GM15510 (cell line): ENCODE measurements around the gene PPID.

ENCODE experiments used
- POLR2A ChIP-seq: IDR thresholded peaks from 3 replicates; pipeline ENCODE4 v1.6.1; 2011; ENCODE audit warnings: borderline replicate concordance; ENCODE audit not compliant: insufficient read length; ENCODE audit errors: extremely low read depth

The PPID gene

DNA sequence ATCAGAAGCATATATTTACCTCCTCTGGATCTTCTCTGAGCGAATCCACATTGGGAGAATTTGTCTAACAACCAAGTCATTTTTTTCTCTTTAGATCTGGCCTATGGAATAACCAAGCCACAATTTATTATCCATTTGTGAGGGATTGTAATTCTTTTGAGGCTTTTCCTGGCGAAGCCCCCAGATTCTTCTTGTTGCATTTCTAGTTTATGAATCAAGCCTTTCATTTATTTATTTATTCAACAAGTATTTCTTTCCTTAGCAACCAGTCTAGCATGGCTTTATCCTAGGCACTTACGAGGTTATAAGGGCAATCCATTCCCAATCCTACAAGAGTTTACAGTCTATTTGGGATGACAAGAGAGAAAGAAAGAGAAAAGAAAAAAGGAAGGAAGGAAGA lies 27.2 kb upstream of the PPID start:
- no peak for TF ChIP-seq POLR2A

DNA sequence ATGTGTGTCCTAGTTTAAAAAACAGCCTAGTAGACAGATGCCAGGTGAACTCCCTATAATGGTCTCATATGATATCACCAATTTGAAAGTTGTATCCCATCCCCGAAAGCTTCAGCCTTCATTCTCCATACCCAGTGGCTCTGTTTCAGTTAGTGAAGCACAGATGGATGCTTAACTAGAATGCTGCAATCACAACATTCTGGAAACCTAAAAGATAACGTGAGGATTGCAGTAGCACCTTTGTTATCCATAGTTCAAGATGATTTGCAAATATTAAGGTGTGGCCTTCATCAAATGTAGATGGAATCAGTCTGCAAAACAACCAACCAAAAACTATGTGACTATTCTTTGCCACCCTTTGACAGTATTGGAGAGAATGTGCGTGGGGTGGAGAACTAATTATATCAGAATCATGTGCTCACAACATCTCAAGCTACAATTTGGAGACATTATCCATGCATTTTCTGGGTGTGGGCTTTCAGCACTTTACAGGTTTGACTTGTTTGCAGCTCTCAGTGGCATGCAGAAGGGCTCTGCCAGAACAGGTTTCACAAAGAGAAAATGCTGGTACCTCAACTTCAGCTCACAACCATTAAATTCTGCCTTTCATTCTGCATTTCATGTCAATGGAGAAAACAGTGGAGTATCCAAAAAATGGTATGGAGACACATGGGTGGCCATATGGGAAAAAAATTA lies 18.3 kb upstream of the PPID start:
- TF ChIP-seq POLR2A, result no peak

GRCh38 chr4:158739600-158739999 lies 16.4 kb upstream of the PPID start:
- no peak for TF ChIP-seq POLR2A

DNA sequence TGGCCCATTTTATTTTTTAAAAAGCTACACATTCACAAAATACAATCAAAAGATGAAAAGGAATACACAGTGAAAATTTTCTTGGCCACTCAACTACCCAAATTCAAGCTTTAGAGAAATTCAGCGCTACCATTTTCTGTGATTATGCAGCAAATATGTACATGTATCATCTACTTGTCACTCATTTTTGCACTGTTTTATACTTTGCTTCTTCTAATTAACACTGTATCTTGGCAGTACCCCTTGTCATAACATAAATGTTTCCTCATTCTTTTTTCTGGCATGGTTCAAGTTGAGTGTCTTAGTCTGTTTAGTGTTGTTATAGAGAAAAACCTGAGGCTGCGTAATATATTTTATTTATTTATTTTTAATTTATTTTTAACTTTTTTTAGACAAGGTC lies 15.7 kb upstream of the PPID start:
- TF ChIP-seq POLR2A, result no peak

DNA sequence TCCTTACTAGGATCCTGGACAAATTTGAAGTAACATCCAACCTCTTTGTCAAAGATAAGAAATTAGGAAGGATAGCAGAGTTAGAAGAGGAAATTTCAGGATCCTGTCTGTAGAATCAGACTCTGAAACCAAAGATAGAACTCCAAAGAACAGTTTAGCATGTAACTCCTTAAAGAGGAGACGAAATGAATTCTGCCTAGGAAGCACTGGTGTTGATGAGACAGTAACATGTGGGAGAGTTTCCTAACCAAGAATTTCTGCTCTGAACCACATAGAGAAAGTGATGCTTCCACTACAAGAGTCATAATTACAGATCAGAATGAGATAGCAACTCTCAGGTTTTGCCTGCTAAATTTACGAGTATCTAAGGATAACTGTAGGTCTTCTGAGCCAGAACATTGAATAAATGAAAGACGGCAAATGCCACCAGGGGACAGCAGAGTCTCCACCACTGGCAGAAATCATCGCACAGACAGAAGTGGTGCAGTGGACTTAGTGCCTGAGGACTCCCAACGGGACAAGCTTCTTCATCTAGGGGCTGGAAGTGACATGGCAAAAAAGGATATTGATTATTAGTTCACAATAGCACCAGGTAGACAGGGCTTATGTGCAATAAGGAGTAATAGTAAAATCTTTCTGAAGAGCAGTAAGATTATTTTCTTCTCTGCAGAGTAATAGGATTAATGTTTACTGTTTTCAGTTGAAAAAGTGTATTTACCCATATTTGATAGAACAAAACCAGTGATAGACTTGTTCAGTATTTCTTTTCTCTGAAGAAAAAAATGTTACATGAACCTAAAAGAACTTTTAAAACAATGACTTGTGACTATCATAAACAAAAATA lies 6.7 kb upstream of the PPID start:
- TF ChIP-seq POLR2A, result no peak

- TF ChIP-seq POLR2A, result no peak
Measured at GRCh38 chr4:158728236-158728635, 5.0 kb upstream of the PPID start.

- TF ChIP-seq POLR2A, result no peak
Measured at GRCh38 chr4:158726633-158727032, 3.4 kb upstream of the PPID start.

GRCh38 chr4:158724637-158725036 lies 1.4 kb upstream of the PPID start:
- no peak for TF ChIP-seq POLR2A

DNA sequence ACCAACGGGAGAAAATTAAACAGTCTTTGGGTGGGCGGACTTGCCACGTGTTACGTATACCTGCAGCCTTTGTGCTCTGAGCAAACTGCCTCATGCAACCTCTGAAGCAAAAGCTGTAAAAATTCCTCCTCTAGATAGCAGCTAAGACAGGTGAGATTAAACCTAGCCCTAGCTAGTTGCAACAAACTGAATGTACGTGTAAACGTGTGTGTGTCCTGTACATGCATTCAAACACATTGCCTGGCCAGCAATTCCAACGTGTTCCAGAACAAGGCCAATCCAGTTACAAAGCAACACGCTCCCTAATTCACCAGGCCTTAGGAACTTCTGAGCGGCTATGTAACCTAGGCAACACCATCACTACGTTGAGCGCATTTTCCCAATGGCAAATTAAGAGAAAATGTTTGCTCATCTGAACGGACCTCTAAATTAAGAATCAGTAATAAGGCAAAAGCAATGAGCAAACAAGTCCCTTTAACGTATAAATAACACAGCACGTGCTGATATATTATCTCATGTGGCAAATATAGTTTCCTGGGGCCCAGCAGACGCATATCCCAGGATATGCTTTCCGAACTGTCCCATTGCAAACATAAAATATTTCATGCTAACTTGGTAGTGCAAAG lies 792 bp downstream of the PPID start:
- TF ChIP-seq POLR2A, result no peak

GRCh38 chr4:158721680-158722079 lies 1.5 kb downstream of the PPID start:
- no peak for TF ChIP-seq POLR2A

DNA sequence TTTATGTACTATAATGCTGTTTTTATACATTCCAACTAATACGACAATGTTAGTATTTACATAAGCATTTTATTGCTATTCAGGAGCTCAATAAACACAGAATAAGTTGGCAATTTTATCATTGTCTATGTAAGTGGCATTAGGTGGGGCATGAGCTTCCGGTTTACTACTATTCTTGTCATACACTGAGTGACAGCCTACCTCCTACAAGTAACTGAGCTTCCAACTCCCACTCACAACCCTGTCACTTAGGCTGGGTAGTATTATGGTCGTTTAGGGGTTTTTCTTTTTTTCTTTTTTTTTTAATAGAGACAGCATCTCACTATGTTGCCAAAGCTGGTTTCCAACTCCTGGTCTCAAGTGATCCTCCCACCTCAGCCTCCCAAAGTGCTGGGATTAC lies 7.4 kb downstream of the PPID start:
- no peak for TF ChIP-seq POLR2A

DNA sequence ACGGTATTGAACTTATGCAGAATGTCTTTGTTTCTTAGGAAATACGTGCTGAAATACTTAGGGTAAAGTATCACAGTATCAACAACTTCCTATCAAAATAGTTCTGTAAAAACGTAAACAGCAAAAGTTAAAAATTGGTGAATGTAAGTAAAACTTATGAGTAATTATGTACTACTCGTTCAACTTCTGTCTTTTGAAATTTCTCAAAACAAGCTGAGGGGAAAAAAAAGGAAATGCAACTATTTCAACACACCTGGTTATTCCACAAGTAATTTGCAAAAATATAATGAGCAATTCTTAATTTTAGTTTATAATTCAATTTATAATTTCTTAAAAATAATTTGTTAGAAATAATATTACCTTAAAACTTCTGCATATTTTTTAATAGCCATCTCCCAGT lies 8.3 kb downstream of the PPID start:
- TF ChIP-seq POLR2A, result no peak

GRCh38 chr4:158710814-158711213 lies 12.4 kb downstream of the PPID start:
- no peak for TF ChIP-seq POLR2A

DNA sequence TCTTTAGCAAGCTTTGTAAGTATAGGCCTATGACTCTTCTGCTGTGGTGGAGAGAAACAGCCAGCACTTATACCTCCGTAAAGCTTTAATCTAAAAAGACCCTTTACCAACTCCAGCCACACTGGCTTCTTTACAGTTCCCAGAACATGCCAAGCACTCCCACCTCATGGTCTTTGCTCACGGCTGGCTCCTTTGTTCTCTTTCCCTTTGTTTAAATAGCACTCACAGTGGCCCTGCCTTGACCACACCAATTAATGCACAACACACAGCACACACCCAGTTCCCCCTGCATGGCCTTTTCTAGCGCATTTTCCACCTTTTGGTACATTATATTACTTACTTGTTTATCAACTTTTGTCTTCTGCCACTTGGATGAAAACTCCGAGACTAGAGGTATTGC lies 18.9 kb downstream of the PPID start:
- TF ChIP-seq POLR2A, result no peak

- TF ChIP-seq POLR2A, result no peak
Measured at GRCh38 chr4:158688813-158689212, 34.4 kb downstream of the PPID start.
